Middle frontal gyrus (tissue), 1 donor: ENCODE measurements around the gene TMED7.

Experiments used
- DNase-seq: peaks from one replicate; pipeline ENCODE4 v3.0.0-alpha.2; 2015; ENCODE audit warnings: low spot score; ENCODE audit errors: extremely low spot score

TMED7 gene

GRCh38 chr5:115627295-115627865 lies 1.5 kb upstream of the TMED7 start:
- no peak for DNase-seq

- no peak for DNase-seq
These were observed 598 bp upstream of the TMED7 start for GRCh38 chr5:115626445-115626823.

- DNase-seq, result no peak
These were observed 842 bp downstream of the TMED7 start for GRCh38 chr5:115624994-115625393.

DNA sequence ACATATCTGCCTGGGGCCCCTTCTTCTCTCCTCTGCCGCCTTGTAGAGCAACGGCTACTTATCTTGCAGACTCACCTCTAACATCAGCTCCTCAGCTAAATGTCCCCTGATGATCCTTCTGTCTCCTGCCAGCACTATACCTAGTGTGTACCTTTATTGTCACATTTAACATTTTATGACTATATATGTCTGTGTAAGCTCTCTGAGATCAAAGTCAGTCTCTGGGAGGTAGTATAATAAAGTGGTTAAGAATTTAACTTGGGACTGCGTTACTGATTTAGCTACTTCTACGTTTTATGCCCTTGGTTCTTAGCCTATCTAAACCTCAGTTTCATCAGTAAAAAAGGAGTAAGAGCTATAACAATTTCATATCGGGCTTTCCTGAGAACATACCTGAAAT lies 2.2 kb downstream of the TMED7 start:
- DNase-seq, result no peak

DNA sequence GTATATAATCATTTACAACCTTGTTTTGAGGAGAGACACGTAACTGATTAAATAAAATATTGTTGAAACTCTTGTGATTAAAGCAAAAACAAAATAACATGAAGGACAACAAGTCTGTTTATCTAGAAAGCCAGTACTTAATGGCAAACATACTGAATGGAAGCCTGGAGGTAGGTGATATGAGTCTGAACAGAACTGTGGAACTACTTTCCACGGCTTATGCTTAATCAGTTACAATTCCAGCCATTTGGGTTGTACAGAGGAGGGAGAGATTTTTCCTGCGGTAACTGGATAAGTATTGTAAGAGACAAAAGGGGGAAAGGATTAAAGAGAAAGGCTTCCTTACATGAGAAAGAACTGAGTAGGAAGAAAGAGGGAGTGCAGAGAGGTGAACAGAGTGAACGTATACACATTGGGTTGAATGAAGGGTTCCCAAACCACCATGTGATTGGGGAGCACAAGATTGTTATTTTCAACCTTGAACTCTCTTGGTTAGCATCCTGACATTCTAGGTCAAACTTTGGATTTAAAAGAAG lies 4.4 kb downstream of the TMED7 start:
- DNase-seq, result no peak

DNA sequence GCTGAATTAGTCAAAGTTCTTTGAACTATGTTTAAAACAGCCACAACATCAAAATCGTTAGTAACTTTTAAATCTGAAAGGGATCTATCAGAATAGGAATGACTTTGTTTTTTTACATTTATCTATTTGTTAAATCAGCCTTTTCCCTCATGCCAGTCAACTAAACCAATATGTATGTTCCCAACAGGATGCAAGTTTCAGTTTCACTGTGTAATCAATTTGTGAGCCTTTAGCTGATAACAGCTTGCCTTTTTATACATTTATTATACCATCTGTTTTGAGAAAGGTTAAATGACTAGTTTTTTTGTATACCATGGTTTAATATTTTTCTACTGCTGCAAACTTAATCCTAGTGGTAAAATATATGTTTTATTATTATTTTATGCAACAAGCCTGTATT lies 8.9 kb downstream of the TMED7 start:
- DNase-seq, result no peak

- DNase-seq, result no peak
These were observed 9.4 kb downstream of the TMED7 start for GRCh38 chr5:115616472-115616871.

- DNase-seq, result no peak
These were observed 14.0 kb downstream of the TMED7 start for GRCh38 chr5:115611873-115612272.

DNA sequence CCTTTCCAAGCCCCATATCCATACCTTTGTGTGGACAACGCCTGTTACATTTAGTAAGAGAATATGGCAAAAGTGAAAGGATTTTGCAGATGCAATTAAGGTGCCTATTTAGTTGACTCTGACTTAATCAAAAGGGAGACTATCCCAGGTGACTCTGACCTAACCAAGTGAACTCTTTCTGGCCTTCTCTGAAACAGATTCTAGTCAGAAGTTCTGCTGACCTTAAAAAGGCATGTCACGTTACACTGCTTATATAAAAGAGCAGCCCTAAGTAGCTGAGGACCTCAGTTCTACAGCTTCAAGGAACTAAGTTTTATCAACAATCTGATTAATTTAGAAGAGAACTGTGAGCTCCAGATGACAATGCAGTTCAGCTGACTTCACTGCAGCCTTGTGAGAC lies 17.9 kb downstream of the TMED7 start:
- no peak for DNase-seq

- no peak for DNase-seq
These were observed 20.4 kb downstream of the TMED7 start for GRCh38 chr5:115605436-115605835.

GRCh38 chr5:115602591-115603125 lies 23.2 kb downstream of the TMED7 start:
- DNase-seq, result no peak

GRCh38 chr5:115601701-115602590 lies 23.9 kb downstream of the TMED7 start, which contains the start of gene TICAM2:
TSS of gene TICAM2 (minus strand) at chr5:115602479. CDS start at chr5:115581256, 21,223 bp downstream.
- no peak for DNase-seq

DNA sequence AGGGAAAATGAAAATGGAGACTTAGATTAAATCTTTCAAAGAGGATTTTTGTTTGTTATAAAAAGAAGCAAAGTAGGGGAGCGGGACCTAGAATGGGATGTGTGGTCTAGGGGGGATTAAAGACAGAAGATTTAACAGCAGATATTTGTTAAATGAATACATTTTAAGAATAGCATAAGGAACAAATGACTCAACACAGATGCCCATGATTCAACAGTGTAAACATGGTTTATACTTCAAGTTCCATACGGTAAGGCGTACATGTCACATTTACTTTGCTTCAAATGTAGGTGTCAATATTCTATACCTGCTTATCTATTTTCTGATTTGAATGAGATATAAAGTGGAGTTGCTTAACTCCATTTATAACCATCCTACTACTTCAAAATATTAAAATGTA lies 25.1 kb downstream of the TMED7 start:
- no peak for DNase-seq

- DNase-seq, result no peak
These were observed 25.9 kb downstream of the TMED7 start for GRCh38 chr5:115599924-115600323.

- no peak for DNase-seq
These were observed 26.3 kb downstream of the TMED7 start for GRCh38 chr5:115599502-115599901.

DNA sequence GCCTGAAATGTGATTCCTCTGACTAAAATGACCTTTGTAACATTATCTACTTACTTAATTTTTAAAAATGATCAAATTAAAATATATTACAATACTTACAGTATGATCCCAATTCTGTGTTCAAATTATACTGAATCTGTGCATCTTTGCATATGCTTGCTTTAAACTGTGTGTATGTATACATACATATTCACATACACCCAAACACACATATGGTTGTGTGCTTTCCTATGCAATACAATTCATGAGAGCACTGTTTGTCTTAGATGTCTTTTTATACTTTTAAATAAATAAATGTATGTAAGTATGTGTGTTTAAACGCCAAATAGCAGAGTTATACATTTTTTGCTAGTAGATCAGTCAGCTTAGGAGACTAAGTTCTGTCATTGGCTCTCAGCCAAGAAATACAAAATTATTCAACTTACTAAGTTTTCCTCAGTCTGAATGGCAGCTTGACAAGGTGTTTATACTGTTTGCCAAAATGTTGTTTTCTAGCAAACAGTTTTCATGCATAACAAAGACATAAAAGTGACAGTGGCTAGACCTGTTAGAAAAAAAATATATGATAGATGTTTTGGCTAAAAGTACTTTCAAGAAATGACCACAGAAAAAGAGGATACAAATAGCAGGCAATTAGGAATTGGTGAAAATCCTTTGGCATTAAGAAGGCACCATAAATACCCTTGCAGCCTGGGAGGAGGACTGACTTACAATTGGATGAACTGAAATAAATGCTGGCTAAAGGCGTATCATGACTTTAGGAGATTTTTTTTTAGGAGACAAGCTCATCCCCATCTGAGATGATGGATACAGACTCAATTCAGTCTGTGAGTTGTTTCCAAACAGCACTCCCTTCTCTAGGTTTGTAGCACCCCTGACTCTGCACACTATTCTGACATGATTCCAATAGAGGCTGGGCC lies 31.4 kb downstream of the TMED7 start:
- no peak for DNase-seq

- DNase-seq, result no peak
These were observed 36.8 kb downstream of the TMED7 start for GRCh38 chr5:115589043-115589442.

DNA sequence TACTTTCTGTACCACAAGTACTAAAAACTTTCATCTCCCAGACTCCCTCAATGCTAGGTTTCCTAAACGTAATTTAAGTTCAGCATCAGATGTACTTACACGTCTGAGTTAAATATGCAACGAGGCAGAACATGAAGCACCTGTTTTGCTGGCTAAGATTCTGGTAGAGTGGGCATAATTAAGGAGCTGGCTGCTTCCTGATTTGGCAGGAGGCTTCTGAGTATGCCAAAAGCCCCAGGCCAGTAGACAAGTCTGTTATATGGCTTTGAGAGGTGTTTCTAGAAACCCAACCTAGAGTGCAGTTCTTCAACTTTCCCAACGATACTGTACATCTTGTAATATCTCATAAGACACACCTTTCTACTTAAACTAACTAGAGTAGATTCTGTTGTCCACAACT lies 37.2 kb downstream of the TMED7 start:
- DNase-seq, result no peak

DNA sequence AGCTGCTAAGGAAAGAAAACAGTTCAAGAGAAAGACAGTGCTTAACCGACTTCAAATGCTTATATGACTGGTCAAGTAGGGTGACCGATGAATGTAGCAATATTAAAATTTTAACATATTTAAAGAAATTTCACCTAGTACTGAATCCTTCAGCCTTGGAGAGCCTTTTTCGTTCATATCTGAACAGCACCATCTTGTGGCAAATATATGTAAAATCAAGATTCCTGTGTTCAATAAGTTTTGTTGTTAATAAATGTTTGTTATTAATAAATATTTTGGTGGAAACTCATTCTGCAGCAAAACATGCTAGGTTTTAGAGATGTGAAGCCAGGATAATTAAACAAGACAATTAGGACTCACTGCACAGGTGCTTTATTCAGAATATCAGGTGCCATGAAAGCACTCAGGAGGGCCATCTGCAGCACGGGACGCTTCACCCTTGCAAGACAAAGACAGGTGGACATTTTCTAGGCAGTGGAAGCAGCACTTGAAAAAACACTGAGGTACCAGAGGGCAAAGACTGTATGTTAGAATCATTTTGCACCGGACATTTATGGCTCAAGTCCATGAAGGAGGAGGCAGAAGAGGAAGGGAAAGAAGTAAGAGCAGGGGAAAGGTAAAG lies 39.2 kb downstream of the TMED7 start:
- no peak for DNase-seq

GRCh38 chr5:115585265-115585664 lies 40.6 kb downstream of the TMED7 start:
- no peak for DNase-seq

- no peak for DNase-seq
These were observed 41.3 kb downstream of the TMED7 start for GRCh38 chr5:115584501-115584900.
